Astrocyte of the cerebellum (primary cell): Measurements from ENCODE around the gene CTLA4.

ENCODE experiments used
- DNase-seq: peaks from one replicate; pipeline ENCODE4 v3.0.0-alpha.2; 2011; ENCODE audit warnings: low read depth
- H3K4me3 ChIP-seq: 2 replicates; pipeline ENCODE4 v1.5.1; 2011; ENCODE audit warnings: mild to moderate bottlenecking, low read depth, low read length, moderate library complexity
- CTCF ChIP-seq: IDR thresholded peaks from 2 replicates; pipeline ENCODE4 v1.5.1; 2012; ENCODE audit warnings: low read length, low read depth, moderate library complexity, mild to moderate bottlenecking; ENCODE audit errors: missing control alignments
- in situ Hi-C: cut with HindIII; loops from 2 replicates; pipeline ENCODE4 v1.10.0; 2017; ENCODE audit warnings: low sequenced_read_pairs

Gene CTLA4

GRCh38 chr2:203853271-203853670 is 14.3 kb upstream of the CTLA4 start:
- TF ChIP-seq CTCF, result no peak
- in situ Hi-C loops, result no loop called here
- no peak overlapping the region for H3K4me3 ChIP-seq
- DNase-seq, result no peak

GRCh38 chr2:203853722-203854121 is 13.8 kb upstream of the CTLA4 start:
- TF ChIP-seq CTCF, result no peak
- in situ Hi-C loops, result no loop called here
- DNase-seq, result no peak
- no peak overlapping the region for H3K4me3 ChIP-seq

- no peak overlapping the region for H3K4me3 ChIP-seq
- in situ Hi-C loops, result no loop called here
- no peak for TF ChIP-seq CTCF
- no peak for DNase-seq
Measured at GRCh38 chr2:203855274-203855673, 12.3 kb upstream of the CTLA4 start.

GRCh38 chr2:203857656-203858055 is 9.9 kb upstream of the CTLA4 start:
- no peak for TF ChIP-seq CTCF
- in situ Hi-C loops, result no loop called here
- H3K4me3 ChIP-seq, result no peak overlapping the region
- DNase-seq, result no peak

GRCh38 chr2:203858176-203858575 is 9.4 kb upstream of the CTLA4 start:
- TF ChIP-seq CTCF, result no peak
- DNase-seq, result no peak
- H3K4me3 ChIP-seq, result no peak overlapping the region
- in situ Hi-C loops, result no loop called here

GRCh38 chr2:203859030-203859789 is 8.4 kb upstream of the CTLA4 start:
- H3K4me3 ChIP-seq, result no peak overlapping the region
- in situ Hi-C loops, result no loop called here
- no peak for TF ChIP-seq CTCF

More at GRCh38 chr2:203859030-203859789, 8.4 kb upstream of the CTLA4 start:
- no peak for DNase-seq
